Measurements from ENCODE around the gene LSM3.

LSM3 gene

GRCh38 chr3:14133188-14133800, 45.3 kb upstream of the LSM3 start:
- H3K27ac ChIP-seq: no peak overlapping the region
- TF ChIP-seq ZFX (IDR thresholded peaks at IDR 0.05; ENCODE audit: borderline replicate concordance): no peak

GRCh38 chr3:14133876-14134275, 44.7 kb upstream of the LSM3 start:
- TF ChIP-seq ZFX (IDR thresholded peaks at IDR 0.05; ENCODE audit: borderline replicate concordance) (no peak), CTCF (IDR thresholded peaks at IDR 0.05) (no peak)
- no peak overlapping the region for H3K27ac ChIP-seq

- TF ChIP-seq CTCF (IDR thresholded peaks at IDR 0.05): no peak
- no peak overlapping the region for H3K27ac ChIP-seq
Measured at GRCh38 chr3:14134291-14134690, 44.3 kb upstream of the LSM3 start.

- no peak overlapping the region for H3K27ac ChIP-seq
- TF ChIP-seq ZFX (IDR thresholded peaks at IDR 0.05; ENCODE audit: borderline replicate concordance): no peak
- TF ChIP-seq CTCF (IDR thresholded peaks at IDR 0.05): no peak
Measured at GRCh38 chr3:14135581-14135980, 43.0 kb upstream of the LSM3 start.

GRCh38 chr3:14137004-14137403, 41.6 kb upstream of the LSM3 start:
- no peak for TF ChIP-seq ZFX (IDR thresholded peaks at IDR 0.05; ENCODE audit: borderline replicate concordance)
- H3K27ac ChIP-seq: no peak overlapping the region

GRCh38 chr3:14137445-14137844, 41.2 kb upstream of the LSM3 start:
- no peak for TF ChIP-seq CTCF (IDR thresholded peaks at IDR 0.05)
- TF ChIP-seq ZFX (IDR thresholded peaks at IDR 0.05; ENCODE audit: borderline replicate concordance): no peak
- H3K27ac ChIP-seq: no peak overlapping the region

GRCh38 chr3:14138109-14138877, 40.3 kb upstream of the LSM3 start:
- TF ChIP-seq ZFX (IDR thresholded peaks at IDR 0.05; ENCODE audit: borderline replicate concordance) (no peak), CTCF (IDR thresholded peaks at IDR 0.05) (no peak)
- H3K27ac ChIP-seq: no peak overlapping the region

- no peak overlapping the region for H3K27ac ChIP-seq
- TF ChIP-seq CTCF (IDR thresholded peaks at IDR 0.05): no peak
- TF ChIP-seq ZFX (IDR thresholded peaks at IDR 0.05; ENCODE audit: borderline replicate concordance): no peak
Measured at GRCh38 chr3:14138878-14139655, 39.5 kb upstream of the LSM3 start.

All from 22Rv1 (cell line).